COLO829 (cell line): ENCODE measurements around the gene PREX1.

ENCODE experiments used
- DNase-seq: peaks from one replicate; pipeline ENCODE4 v3.0.0; 2012; ENCODE audit warnings: low spot score

Gene PREX1

DNA sequence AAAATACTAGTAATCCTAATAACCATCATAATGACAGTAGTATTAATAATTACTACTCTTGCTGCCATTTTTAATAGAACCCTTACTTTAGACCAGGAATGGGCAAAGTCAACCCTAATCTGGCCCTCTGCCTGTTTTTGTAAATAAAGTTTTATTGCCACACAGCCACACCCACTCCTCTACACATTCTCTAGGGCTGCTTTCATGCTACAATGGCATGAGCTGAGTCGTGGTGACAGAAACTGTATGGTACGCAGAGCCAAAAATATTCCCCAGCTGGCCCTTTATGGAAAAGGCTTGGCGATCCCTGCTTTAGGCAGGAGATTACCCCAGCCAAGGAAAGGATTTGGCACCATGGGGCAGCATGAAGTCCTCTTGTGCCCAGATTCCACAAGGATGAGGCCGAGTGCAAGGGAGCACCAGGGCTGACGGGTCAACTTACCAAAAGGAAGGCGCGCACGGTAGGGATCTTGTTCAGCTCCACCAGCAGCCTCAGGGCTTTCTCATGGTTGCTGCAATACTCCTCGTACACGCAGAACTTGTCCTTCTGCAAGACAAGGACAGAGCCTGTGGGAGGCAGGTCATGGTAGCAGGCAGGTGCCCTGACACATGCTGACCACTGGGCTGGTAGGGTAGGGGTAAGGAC lies 93.6 kb downstream of the PREX1 start:
- no peak for DNase-seq

DNA sequence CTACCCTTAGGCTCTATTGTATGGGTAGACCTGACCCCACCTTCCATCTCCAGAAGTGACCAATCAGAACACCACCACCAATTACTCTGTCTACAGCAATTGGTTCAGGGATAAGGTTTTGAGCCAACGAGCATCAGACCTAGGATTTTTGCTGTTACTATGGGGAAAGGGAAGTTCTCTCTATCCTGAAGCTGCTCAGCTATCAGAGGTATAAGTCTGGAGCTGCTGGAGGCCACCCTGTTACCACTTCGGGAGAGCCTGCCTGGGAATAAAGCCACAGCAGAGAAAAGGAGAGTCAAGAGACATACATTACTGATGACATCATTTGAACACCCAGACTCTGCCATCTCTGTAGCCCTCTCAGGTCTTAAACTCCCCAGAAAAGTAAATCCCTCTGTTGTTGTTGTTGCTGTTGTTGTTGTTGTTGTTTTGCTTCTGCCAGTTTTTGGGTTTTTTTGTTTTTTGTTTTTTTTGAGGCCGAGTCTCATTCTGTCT lies 94.5 kb downstream of the PREX1 start:
- no peak for DNase-seq

DNA sequence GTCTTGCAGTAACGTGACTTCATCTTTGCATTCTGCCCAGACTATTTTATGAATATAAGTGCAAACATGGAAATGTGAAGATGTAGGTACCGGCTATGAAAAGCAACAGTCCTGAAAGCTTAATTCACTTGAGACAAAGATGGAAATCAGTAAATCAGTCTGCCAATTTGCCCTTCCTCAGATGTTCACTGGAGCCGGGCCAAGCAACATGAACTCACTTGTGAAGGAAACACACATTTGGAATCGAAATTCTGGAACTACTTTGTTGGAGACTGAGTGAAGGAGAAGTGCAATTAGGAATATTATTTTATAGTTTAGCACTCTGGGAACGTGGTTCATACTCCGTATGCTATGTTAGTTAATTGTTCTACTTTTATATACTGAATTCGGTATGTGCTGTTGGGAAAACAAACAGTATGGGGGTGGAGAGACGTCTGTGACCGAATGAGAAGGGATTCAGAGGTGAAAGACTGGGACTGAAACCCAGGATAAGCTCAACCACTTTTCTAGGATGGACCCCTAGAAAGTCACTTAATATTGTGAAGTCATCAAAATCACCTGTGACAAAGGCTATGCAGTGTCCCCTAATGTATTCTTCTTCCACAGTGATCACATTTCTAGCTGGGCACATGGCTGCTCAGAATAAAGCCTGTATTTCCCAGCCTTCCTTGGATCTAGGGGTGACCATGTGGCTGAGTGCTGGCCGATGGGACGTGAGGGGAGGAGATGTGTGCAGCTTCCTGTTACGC lies 95.5 kb downstream of the PREX1 start:
- DNase-seq, result no peak

DNA sequence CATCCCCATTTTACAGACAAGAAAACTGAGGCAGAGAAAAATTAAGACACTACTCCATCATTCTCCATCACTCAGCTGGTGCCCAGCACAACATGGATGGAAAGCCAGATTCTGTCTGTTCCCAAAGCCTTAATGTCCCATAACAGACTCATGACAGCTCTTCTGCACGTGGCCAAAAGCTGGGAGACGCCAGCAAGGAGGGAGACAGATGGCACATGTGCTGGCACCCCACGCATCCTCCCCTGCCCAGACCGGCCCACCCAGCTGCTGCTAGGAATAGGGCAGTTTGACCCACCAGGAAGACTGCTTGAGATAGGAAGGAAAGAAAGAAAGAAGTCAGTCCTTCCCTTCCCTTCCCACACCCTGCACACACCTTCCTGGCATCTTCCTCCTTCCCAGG lies 96.3 kb downstream of the PREX1 start:
- no peak for DNase-seq

DNA sequence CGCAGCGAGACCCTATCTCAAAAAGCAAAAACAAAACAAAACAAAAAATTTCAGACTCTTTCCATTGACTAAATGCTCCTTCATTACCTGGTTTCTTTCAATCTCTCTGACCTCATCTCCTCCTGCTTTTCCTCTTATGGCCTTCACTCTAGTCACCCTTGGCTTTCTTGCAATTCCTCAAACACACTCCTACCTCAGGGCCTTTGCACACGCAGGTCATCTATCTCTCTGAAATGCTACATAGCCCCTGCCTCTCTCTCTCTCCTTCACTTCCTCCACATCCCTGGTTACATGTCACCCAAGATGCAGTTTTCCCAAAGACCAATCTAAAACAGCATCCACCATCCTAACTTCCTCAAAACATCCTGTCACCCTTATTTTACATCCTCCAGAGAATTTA lies 96.8 kb downstream of the PREX1 start:
- DNase-seq, result no peak

DNA sequence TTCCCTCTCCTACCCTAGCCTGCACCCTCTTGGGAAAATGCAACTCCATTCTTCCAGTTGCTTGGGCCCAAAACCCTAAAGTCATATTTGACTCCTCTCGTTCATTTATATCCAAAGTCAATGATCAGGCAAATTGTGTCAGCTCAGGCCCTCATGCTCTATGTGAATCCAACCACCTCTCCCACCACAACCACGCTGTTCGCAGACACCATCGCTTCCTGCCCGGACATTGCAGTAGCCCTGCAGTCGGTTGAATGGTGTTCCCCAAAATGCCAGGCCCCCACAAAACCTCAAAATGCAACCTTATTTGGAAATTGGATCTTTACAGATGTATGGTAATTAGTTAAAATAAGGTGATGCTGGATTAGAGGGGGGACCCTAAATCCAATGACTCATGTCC lies 98.3 kb downstream of the PREX1 start:
- no peak for DNase-seq

DNA sequence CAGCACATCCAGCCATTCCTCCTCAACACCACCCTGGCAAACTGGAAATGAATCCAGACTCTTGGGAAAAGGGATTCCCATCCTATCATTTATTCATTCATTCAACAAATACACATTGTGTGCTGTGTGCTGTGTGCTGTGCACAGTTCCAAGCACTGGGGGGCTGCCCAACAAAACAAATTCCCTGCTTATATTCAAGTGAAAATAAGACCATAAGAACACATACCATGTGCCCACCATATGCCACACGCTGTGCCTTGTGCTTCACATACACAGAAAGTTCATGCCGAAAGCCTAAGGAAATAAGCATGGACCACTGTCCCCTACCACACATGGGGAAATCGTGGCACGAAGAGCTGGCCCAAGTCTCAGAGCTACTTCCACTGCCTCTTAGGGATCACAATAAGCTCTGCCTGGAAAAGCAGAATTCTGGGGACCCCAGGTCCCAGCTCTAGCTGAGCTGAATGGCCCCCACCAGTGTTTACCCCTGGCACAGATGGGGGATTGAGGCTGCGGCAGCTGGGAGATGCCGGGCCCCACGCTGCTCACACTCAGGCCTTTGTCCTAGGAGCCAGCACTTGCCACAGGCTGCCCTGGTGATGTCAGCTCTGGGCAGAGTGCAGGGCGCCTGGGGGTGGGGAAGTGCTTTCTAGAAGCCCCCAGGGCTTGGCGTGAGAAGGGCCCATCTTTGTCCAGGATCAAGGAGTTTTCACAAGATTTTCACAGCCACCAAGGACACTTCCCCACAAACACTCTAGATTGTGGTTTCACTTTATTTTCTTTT lies 99.6 kb downstream of the PREX1 start:
- DNase-seq, result peak; percentile 91

DNA sequence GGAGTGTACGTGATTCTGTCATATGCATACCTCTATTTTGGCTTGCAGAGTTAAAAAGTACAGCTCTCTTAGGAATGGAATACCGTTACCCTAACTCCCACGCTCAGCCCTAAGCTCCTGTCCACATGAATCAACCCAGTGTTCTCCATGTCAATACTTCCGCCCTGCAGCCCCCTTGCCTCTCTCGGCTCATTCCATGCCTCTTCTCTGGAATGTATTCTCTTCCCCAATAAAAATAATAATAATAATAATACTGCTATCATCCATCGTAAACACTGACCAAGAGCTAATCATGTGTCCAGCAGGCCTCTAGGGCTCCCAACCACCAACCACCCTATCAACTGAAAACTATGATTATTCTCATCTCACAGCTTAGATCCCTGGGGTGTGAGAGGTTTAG lies 100.6 kb downstream of the PREX1 start:
- DNase-seq, result peak; percentile 98

DNA sequence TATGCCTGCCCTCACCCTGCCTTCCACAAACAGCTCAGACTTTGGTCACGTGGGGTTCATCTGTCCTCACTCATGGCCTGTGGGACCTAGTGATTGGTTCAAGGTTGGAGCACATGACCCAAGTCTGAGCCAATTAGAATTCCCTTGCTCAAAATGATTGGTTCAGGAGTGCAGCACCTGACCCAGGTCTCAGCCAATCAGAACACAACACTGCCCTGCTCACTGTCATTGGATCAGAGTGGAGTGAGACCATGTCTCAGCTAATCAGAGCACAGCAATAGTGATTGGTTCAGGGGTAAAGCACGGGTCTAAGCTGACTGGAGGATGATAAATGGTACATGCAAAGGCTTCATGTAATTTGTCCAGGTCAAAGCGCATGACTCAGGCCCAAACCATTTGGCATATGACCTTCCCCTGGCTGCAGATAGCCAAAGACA lies 102.2 kb downstream of the PREX1 start:
- peak; percentile 59 for DNase-seq

DNA sequence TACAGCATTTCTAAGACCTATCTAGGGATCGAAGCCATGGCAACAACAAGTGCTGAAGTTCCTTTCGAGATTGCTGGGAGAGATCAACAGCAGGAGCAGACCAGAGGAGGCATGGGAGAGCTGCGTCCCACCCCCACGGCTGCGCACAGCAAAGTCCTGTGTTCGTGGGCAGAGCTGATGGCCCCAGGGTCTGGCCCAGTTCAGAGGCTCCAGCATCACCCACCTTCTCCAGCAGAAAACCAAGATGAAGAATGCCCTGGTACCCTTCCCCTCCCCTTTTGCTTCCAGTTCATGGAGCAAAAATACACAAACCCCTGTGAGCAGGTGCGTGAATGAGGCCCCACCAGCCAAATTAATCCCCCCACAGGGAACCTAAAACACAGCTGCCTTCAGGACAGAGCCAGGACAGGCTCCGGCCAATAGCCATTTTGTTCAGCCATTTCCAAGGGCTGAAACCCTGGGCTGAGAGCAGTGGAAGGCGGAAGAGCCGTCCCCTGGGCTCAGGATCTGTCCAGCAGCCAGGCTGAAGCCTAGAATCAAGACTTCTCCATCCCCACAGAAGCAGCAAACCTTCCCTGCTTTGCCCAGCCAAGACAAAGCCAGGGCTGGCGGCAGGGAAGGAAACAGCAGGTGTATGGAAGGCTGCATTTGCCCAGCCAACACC lies 102.8 kb downstream of the PREX1 start:
- no peak for DNase-seq

DNA sequence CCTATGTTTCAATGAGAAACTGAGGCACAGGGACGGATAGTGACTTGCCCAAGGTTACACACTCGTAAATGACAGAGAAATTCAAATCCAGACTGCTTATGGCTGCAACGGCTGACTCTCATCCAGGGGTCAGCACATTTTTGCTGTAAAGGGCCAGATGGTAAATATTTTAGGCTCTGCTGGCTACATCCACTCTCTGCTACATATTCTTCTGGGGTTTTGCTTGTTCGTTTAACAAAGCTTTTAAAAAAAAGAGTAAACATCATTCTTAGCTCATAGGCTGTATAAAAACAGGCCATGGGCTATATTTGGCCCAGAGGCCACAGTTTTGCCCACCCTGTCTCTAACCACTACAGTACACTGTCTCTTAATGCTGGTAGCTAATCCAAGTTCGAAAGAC lies 103.4 kb downstream of the PREX1 start:
- no peak for DNase-seq

DNA sequence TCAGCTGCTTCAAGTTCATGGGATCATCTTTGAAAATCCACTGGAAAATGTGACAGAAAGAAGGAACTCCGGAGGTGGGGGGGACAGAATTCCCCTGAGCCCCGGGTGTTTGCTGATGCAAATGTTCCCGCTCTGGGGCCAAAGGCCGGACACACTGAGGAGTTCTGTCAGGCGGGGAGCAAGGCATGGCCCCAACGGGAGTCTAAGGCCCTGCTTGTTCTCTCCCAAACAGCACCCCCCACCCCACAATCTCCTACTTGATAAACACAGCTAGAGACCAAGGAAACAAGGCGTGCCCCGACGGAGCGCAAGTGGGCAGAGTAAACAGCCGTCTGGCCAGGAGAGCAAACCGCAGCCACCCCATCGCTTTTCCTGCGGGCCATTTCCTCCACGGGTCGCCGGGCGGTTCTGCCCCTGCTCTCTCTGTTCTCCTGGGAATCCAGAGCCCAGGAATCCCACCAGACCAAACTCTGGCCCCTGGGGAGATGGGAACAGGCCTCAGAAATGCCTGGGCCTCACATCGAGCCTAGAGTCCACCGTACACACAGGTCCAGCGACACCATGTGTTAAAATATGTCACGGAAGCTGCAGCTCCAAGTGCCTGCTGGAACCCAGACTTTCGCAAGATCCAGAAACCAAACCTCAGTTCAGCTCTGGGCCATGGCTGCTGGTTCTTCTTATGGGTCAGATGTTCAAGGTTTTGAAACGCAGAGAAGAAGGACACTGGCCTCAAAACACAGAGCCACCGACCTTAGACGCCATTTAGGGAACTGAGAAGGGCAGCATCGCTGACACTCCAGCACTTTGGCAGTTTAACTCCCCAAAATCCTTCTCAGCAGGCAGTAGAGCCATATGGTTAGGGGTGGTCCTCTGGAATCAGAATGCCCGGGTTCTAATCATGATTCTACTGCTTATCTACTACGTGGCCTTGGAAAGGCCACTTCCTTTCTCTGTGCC lies 104.2 kb downstream of the PREX1 start:
- no peak for DNase-seq

DNA sequence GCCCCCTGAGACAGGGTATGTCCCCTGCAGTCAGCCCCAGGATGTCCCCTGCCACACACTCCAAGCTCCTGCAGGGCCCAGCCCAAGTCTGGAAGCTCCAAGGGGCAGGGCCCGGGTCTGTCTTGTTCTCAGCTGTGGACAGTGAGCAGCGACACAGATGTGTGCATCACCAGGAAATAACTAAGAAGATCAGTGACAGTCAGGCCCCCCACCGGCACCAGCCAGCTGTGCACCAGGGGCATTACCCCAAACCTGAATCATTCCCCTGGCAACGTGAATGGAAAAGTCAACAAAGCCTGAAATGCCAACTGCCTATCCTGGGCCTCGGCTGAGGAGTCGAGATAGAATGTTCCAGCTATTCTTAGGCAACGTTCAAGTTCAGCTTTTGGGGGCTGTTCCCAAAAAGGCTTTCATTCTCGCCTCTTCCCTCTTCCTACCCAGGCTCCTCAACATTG lies 105.0 kb downstream of the PREX1 start:
- DNase-seq, result no peak

DNA sequence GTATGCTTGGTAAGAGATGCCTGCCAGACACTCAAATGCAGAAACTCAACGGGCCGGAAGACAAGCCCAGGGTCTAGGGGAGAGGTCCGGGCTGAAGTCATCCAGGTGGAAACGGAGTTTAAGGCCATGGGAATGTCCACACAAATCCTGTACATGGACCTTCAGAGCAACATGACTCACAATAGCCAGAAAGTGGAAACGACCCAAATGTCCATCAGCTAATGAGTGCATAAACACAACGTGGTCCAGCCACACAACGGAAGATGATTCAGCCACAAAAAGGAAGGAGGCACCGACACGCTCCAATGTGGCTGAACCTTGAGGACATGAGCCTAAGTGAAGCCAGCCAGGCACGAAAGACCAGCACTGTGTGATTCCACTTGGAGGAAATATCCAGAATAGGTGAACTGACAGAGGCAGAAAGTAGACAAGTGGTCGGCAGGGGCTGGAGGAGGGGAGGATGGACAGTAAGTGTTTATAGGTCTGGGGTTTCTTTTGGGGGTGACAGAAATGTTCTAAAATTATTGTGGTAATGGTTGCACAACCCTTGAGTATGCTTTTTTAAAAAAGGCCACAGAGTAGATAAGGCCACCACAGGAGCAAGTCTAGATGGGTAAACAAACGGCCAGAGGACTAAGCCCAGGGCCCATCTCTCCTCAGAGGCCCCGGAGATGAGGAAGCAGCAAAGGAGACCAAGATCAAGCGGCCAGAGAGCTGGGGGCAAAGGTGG lies 105.6 kb downstream of the PREX1 start:
- DNase-seq, result no peak

DNA sequence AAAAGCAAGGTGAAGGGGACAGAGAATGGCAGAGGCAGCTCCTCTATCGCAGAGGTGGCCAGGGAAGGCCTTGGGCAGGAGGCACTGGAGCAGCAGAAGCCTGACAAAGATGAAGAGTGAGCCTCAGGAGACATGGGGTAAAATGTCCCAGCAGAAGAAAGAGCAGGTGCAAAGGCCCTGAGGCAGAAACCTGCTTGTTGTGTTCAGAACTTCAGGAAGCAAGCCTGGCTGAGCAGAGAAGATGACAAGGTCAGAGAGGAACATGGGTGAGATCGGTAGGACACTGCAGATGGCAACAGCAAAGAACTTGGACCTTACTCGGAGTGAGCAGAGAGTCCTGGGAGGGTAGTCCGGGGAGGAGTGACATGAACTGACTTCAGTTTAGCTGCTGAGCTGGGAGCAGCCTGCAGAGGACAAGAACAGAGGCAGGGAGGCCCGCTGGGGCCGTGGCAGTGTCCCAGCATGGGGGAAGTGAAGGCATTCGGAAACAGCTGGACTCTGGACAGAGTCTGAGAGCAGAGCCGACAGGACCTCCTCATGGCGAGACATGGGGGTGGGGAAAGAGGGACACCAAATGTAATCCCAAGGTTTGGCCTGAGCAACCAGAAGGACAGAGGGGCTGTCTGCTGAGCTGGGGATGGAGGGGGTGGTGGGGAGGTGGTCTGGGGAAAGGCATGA lies 106.3 kb downstream of the PREX1 start:
- DNase-seq, result no peak

DNA sequence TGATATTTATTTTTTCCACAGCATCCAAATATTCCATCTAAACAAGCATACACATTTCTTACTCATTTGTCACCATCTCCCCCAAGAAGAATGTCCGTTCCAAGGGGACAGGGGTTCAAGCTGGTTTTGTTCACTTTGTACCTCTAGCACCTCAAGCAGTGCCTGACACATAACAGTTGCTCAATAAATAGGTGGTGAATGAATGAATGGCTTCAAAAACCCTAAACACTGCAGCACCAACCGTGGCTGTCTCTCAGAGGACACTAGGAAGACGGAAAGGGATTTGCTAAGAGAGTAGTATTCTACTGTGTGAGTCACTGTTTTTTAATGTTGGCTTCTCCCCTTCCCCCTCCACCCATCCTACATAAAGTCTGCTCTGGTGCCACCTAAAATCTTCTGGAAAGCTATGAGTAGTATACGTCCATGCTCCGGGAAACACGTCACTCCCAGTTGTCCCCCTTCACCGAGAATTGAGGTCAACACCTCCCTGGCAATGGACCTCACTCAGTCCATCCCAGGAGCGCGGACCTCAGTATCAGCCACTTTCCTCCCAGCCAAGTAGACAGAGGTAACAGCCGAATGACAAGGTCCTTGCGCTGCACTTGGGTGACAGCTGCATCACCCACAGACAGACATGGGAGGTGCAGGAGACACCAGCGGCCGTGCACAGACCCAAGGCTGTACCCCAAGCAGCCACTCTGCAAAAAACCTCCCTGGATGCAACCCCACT lies 107.4 kb downstream of the PREX1 start:
- DNase-seq, result no peak

DNA sequence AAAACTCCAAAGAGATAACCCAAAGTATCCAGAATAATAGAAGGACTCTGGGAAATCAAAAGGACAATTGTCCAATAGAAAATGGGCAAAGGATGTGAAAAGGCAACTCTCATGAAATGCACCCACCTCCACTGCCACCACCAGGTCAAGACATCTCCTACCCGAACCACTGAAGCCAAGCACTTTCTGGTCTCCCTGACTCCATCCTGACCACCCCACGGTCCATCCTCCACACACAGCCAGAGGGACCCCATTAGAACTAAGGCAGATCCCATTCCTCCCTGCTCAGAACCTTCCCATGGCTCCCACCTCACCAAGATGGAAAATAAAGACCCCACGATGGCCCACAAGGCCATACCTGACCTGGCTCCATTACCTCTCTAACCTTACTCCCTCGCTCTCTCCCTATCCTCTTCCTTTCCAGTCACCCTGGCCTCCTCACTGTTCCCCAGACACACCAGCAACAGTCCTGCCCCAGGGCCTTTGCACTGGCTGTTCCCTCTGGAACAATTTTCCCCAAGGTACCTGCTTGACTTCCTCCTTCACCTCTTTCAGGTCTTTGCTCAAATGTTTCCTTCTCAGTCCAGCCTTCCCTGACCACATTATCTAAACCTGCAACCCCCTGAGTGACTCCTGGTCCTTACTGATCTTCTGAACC lies 108.1 kb downstream of the PREX1 start:
- DNase-seq, result no peak

DNA sequence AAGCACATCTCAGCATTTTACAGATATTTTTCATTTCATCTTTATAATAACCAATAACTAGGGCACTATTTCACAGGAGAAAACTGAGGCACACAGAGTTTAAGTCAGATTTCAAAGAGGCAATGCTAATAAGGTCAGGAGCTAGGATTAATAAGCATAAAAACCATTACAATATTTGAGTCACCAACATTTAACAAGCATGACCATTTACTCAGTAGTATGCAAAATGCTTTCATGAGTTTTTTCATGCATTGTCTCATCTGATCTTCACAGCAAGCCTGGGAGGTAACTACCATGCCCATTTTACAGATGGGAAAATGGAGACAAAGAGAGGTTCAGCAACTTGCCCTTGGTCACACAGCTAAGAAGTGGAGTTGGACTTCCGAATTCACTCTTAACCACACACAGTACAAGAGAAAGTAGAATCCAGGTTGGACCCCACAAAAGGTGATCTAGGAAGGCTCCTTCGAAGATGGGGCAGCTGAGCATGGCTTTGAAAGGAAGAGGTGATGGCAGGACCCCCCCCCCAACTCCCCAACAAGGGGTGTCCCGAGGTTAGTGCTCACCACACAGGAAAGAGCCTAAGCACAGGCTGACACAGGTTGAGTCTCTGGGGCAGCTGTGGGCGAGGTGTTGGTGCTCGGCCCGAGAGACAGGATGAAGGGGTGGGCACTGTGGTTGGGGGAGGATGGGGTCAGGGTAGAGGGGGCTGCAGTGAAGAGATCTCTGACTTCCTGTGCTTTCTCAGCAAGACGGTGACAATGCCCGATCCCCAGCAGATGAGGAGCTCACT lies 108.8 kb downstream of the PREX1 start:
- DNase-seq, result no peak
